AG04450 (cell line): ENCODE results near the gene CCM2. TPM values are rescaled to one million over a fixed set of nuclear protein-coding genes. Genes with fewer than 3 reads are reported as not detected.
A peak's percentile ranks its signal among the peaks of the same experiment; 100 is the strongest.

Experiments used
- CTCF ChIA-PET: fragments of 300-600, 350-600 bp; formaldehyde crosslinking; extraction: SDS; loops from one replicate; lab custom pipeline; 2022; ENCODE audit warnings: antibody characterized with exemption, inconsistent platforms; lab: Charles Lee
- POLR2A ChIA-PET: fragments of 350-600 bp; formaldehyde crosslinking; extraction: SDS; loops from one replicate; lab custom pipeline; 2021; ENCODE audit warnings: antibody characterized with exemption, inconsistent platforms; lab: Yijun Ruan, JAX
- DNase-seq: peaks from one replicate; pipeline ENCODE4 v3.0.0-alpha.2; 2011; ENCODE audit warnings: low read depth, low spot score
- H3K27ac ChIP-seq: one replicate; pipeline ENCODE4 v1.5.1; 2012; ENCODE audit warnings: low read depth, low read length, control low read depth
- H3K27me3 ChIP-seq: one replicate; pipeline ENCODE4 v1.6.0; 2012; ENCODE audit warnings: low read length; ENCODE audit not compliant: control insufficient read depth, insufficient read depth
- H3K4me3 ChIP-seq: 2 replicates; pipeline ENCODE4 v1.5.1; 2011; ENCODE audit warnings: mild to moderate bottlenecking, low read depth, low read length, control low read depth
- H3K9me3 ChIP-seq: 2 replicates; pipeline ENCODE4 v1.5.1; 2012; ENCODE audit warnings: low read length; ENCODE audit not compliant: control insufficient read depth, insufficient read depth
- CTCF ChIP-seq: IDR thresholded peaks from 2 replicates; pipeline ENCODE4 v1.5.1; 2011; ENCODE audit warnings: low read depth, low read length, control low read depth, inconsistent platforms
- polyA plus RNA-seq: library from polyadenylated mRNA; depleted of rRNA; stranded (reverse); fragments of >200 nt; gene quantifications from 2 replicates; pipeline ENCODE4 v1.2.3, GENCODE V29; 2011

Gene CCM2
- polyA plus RNA-seq, 1 experiment, result 24.7 TPM

GRCh38 chr7:45068236-45069023 is 68.4 kb downstream of the CCM2 start:
- Histone ChIP-seq H3K27ac (no peak overlapping the region), H3K27me3 (no peaks in the 10 kb centered on the region), H3K9me3 (no peaks in the 10 kb centered on the region), H3K4me3 (no peak overlapping the region)
- ChIA-PET CTCF (no interaction called here), POLR2A (no interaction called here)
- no peak for TF ChIP-seq CTCF
- DNase-seq, result no peak

- Histone ChIP-seq H3K27me3 (no peaks in the 10 kb centered on the region), H3K27ac (no peak overlapping the region), H3K4me3 (no peak overlapping the region), H3K9me3 (no peaks in the 10 kb centered on the region; the same call in 1 of the 2 replicates)
- no peak for DNase-seq
- CTCF ChIA-PET, result no interaction called here
- TF ChIP-seq CTCF, result no peak
- POLR2A ChIA-PET, result no interaction called here
Observed at GRCh38 chr7:45069444-45070253, 69.6 kb downstream of the CCM2 start.

- TF ChIP-seq CTCF, result no peak
- CTCF ChIA-PET, result no interaction called here
- no peak overlapping the region for H3K4me3 ChIP-seq
- POLR2A ChIA-PET, result no interaction called here
- no peak for DNase-seq
- peak overlapping the region; percentile 31 for H3K27ac ChIP-seq
- H3K27me3 ChIP-seq, result no peaks in the 10 kb centered on the region
- H3K9me3 ChIP-seq, result no peaks in the 10 kb centered on the region; the same call in 1 of the 2 replicates
Observed at GRCh38 chr7:45070254-45070642, 70.2 kb downstream of the CCM2 start.

- Histone ChIP-seq H3K9me3 (no peaks in the 10 kb centered on the region; the same call in 1 of the 2 replicates), H3K27me3 (no peaks in the 10 kb centered on the region), H3K4me3 (no peak overlapping the region), H3K27ac (no peak overlapping the region)
- DNase-seq, result no peak
- TF ChIP-seq CTCF, result no peak
- ChIA-PET CTCF (no interaction called here), POLR2A (no interaction called here)
Observed at GRCh38 chr7:45071528-45071927, 71.5 kb downstream of the CCM2 start.
